GM19372 (cell line): Measurements from ENCODE around the gene TEAD1.

Experiments used
- ATAC-seq: cut with Tn5 transposase; IDR thresholded peaks from one replicate; pipeline ENCODE4 v1.9.1; 2021; ENCODE audit warnings: mild to moderate bottlenecking, low read depth, moderate library complexity; ENCODE audit not compliant: unreplicated experiment

Gene TEAD1

DNA sequence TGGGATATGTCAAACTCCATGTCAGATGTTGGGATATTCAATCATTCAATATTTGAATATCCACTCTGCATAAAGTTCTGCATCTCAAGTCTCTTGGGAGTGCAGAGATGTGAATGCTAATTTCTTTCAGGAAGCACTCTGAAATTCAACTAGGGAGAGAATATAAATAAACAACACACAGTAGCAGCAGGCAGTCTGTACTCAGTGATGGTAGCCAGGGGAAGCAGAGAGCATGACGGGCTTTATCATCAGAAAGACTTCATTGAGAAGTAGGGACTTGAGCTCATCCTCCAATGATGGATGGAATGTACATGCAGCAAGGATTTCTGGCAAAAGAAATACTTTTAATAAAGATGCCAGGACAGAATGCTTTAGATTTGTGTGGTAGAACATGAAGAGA lies 9.8 kb upstream of the TEAD1 start:
- no peak for ATAC-seq

- no peak for ATAC-seq
These were observed 7.3 kb upstream of the TEAD1 start for GRCh38 chr11:12666915-12667314.

DNA sequence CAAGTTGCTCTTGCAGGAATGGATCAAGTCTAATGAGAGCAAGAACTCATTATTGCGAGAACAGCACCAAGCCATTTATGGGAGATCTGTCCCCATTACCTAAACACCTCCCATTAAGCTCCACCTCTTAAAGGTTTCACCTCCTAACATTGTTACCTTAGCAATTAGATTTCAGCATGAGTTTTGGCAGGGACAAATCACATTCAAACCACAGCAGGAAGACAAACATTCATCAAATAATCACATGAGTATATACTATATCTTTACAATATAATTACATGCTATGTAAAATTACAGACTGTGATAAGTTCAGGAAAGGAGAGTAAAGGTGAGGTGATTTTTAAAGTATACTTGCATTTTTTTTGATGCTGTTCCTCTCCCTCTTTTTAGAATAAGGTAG lies 6.6 kb upstream of the TEAD1 start:
- no peak for ATAC-seq

DNA sequence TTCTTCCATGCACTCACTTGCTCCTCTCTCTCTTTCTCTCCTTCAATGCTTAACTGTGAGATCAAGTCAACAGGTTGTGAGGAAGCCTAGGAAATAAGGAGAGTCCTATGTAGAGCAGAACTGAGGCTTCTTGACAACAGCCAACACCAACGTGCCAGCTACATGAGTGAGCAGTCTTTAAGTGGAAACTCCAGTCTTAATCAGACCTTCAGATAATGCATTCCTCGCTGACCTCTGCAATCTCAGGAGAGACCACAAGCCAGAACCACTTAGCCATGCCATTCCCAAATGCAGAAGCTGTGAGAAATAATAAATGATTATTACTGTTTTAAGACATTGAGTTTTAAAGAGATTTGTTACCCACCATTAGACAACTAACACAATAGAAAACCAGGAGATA lies 6.1 kb upstream of the TEAD1 start:
- no peak for ATAC-seq

DNA sequence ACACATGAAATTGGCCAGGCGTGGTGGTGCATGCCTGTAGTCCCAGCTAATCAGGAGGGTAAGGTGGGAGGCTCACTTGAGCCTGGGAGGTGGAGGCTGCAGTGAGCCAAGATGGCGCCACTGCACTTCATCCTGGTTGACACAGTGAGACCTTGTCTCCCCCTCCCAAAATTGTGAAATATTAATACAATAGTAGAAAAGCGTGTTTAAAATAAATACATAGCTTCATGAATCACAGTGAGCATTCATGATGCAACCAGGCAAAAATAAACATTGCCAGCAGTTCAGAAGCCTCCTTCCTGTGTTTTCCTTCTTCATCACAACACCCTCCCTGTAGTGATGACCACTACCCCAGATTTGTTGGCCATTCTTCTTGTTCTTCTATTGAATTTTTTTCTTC lies 4.3 kb upstream of the TEAD1 start:
- ATAC-seq: no peak

DNA sequence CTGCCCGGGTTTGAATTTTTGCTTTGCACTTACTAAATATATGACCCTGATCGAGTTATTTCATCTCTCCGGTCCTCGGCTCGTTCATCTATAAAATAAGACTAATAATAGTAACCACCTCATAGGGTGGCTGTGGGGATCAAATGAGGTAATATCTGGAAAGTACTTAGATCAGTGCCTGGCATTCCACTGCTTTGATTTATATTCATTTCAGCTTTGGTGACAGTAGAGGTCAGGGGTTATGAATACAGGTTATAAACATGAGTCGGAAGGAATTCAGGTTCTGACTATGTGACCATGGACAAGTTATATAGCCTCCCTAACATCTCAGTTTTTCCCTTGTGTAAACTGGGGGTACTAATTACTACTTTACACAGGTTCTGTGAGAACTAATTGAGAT lies 2.9 kb upstream of the TEAD1 start:
- ATAC-seq: no peak

- ATAC-seq: no peak
These were observed 659 bp upstream of the TEAD1 start for GRCh38 chr11:12673601-12673923.

- ATAC-seq: peak; percentile 32
These were observed 332 bp downstream of the TEAD1 start for GRCh38 chr11:12674571-12674935.

DNA sequence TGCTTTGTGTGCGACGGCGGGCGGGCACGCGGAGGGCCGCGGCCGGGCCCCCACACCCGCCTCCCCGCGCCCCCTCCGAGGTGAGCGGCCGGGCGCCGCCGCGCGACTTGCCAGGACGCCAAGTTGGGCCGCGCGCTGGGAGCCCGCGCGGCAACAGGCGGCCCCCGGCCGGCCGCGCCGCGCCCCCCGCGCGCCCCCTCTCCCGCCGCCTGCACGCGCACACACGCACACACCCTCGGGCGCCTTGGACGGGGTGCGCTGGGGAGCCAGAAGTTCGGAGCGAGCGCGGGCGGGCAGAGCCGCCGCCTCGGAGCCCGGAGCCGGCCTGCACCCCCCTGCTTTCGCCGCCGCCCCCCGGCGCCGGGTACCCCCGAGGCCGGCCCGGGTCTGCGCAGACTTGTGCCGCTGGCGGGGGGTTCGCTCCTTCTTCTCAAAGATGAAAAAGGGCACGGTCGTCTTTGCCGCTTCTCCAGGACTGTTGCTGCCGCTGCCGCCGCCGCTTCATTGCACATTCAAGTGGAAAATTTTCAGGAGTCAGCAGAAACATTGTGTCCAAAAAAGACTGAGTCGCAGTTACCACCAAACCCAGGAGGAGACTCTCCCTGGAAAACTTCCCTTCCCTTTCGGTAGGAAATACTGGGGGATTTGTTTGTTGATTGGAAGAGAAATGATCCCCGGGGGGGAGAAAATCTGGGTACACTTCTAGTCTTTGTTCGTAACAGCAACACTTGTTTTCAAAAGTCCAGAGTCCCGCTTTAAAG lies 895 bp downstream of the TEAD1 start:
- ATAC-seq: no peak

DNA sequence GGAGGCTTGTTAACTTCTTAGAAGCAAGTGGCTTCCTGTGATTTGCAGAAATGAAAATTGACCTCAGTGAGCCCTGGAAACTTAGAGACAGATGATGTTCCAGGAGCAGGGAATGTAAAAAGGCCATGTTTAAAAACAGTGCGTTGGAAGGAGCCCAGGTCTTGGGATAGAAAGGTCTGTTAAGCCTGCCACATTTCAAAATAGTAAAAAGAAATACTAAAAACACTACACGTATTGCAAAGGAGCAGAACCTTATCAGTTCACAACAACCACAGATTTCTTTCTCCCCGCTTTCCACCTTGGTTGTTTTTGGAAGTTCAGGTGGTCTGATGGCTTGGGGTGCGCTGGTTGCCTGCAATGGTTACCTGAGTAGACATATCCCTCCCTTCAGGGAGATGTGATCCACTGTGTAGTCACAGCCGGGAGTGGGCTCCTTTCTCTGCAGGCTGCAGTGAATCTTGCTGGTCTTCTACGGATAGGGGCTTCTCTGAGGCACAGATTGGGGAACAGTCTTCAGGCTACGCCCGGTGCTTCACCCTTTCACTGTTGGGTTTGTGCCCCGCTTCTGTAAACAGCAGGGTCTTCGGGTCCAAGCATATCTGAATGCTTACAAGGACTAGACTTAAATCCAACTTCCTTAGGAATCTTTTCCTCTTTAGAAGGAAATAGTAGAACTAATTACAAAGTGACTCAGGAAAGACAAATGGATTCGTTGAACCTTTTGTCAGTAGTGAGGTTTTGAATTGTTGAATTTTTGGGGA lies 1.9 kb downstream of the TEAD1 start:
- no peak for ATAC-seq

- no peak for ATAC-seq
These were observed 2.9 kb downstream of the TEAD1 start for GRCh38 chr11:12677131-12677530.

DNA sequence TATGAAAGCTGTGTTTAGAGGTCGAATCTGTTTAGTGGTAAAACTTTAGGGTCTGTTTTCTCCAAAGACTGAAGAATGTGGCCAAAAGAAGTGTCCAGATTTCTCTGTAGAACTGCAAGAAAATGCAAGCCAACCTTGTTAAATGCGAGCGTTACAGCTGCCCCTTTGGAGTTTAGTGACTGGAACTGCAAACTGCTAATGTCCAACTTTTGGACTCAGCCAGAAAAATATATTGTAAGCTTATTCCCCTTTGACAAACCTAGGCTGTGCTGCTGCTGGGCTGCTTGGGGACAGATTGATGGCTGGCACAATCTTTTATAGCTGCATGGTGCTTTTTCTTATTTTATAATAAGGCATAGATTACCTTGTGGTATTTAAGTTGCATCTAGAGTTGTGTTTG lies 3.9 kb downstream of the TEAD1 start:
- ATAC-seq: no peak

DNA sequence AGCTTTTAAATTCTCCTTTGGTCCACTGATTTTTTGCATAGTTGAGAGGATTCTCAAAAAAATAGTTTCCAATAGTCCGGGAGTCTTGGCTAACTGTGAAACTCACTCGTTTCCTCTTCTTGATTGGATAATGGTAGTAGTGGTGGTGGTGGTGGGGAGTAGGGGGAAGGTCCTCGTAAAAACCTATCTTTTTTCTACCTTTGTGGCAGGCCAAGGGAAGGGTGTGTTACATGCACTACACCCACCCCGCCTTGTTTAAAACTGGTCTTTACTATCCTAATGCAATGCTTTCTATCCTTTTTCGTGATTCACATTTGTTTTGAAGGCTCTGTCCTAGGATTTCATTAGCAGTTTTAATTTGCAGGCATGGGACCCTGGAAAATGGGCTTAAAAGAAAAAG lies 4.8 kb downstream of the TEAD1 start:
- no peak for ATAC-seq

DNA sequence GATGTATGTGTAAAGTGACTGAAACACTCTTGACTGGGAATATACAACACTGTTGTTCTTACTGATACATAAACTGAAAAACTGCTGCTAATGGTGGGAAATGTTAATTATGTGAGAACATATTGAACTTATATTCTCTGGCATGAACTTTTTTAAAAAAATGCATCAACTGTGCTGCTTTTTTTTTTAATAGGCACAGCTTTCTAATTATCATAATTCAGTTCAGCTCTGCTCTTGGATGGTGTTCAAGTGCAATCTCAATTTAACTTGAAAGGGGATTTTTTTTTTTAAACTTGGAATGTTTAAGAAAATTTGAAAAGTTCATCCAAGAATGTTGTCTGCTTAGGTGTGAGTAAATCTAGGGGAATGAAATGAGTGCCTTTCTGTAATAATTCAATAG lies 5.2 kb downstream of the TEAD1 start:
- ATAC-seq: no peak

GRCh38 chr11:12680246-12680939 lies 6.2 kb downstream of the TEAD1 start:
- ATAC-seq: no peak

- ATAC-seq: no peak
These were observed 6.7 kb downstream of the TEAD1 start for GRCh38 chr11:12680940-12681258.

GRCh38 chr11:12681466-12681865 lies 7.2 kb downstream of the TEAD1 start:
- no peak for ATAC-seq

DNA sequence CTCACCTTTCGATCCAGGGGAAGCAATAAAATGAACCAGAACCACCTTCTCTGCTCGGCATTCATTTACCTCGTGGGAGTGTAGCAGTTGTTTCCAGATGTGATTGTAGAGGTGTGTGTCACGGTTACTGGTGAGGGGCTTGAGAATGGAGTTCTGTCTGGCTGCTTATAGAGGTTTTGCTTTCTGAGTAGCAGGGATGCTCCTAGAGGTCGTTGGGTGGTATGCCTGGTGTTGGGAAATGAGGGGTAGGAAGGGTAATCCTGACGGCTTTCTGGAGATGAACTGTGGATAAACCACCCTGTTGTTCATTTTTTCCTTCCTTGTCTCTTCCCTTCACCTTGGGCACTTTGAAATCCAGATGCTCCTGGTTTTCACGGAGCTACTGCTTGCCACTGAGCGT lies 8.1 kb downstream of the TEAD1 start:
- ATAC-seq: no peak

GRCh38 chr11:12682737-12683500 lies 8.7 kb downstream of the TEAD1 start:
- no peak for ATAC-seq

GRCh38 chr11:12683874-12684273 lies 9.7 kb downstream of the TEAD1 start:
- no peak for ATAC-seq

DNA sequence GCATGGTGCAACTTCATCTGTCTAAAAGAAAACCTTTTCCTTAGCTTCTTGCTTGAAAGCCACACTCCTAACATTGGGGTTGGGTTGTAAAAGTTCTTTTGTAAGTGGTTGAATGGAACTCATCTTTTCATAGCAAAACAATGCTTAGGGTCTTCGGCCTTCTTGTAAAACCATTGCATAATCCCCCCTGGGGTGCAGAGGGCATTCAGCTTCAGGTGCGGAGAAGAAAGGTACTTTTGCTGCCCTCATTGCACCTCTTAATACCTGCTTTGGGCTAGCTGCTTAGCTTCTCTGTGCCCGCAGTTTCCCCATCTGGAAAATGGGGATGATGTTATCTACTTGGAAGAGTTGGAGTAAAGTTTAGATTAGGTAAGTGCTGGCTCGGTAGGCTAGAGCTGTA lies 10.1 kb downstream of the TEAD1 start:
- no peak for ATAC-seq
